ENCODE results near the gene MAN2A2. TPM values are rescaled to one million over a fixed set of nuclear protein-coding genes. Genes with fewer than 3 reads are reported as not detected.

Gene MAN2A2
- total and polyA plus RNA-seq, 9 of the 15 experiments (the other 6 are each of a cell fraction or from before 2014, with no cell fraction given) = 7.3 to 151 (median 43.4) TPM

DNA sequence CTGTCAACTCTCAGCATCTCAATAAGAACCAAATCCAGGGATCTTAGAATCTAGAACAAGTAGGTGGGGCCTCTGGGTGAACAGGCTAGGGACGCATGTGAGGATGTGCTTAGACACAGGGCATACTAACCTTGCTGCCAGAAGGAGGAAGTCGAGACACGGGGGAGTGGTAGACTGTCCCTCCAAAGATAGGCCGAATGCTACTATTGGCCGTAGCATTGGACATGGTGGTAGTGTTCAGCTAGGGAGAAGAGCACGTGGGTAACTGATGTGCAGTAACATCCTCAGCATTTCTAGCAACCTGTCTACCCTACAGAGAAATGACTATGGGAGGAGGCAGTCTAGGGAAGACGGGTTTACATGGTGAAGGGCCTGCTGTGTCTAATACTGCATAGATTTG, 67.2 kb downstream of the MAN2A2 start (continued):
- TF ChIP-seq, protein P1, sequence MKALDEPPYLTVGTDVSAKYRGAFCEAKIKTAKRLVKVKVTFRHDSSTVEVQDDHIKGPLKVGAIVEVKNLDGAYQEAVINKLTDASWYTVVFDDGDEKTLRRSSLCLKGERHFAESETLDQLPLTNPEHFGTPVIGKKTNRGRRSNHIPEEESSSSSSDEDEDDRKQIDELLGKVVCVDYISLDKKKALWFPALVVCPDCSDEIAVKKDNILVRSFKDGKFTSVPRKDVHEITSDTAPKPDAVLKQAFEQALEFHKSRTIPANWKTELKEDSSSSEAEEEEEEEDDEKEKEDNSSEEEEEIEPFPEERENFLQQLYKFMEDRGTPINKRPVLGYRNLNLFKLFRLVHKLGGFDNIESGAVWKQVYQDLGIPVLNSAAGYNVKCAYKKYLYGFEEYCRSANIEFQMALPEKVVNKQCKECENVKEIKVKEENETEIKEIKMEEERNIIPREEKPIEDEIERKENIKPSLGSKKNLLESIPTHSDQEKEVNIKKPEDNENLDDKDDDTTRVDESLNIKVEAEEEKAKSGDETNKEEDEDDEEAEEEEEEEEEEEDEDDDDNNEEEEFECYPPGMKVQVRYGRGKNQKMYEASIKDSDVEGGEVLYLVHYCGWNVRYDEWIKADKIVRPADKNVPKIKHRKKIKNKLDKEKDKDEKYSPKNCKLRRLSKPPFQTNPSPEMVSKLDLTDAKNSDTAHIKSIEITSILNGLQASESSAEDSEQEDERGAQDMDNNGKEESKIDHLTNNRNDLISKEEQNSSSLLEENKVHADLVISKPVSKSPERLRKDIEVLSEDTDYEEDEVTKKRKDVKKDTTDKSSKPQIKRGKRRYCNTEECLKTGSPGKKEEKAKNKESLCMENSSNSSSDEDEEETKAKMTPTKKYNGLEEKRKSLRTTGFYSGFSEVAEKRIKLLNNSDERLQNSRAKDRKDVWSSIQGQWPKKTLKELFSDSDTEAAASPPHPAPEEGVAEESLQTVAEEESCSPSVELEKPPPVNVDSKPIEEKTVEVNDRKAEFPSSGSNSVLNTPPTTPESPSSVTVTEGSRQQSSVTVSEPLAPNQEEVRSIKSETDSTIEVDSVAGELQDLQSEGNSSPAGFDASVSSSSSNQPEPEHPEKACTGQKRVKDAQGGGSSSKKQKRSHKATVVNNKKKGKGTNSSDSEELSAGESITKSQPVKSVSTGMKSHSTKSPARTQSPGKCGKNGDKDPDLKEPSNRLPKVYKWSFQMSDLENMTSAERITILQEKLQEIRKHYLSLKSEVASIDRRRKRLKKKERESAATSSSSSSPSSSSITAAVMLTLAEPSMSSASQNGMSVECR (CRISPR knock-in tag; IDR thresholded peaks at IDR 0.05) = no peak
- no peak for TF ChIP-seq ZNF77 (CRISPR knock-in tag; IDR thresholded peaks at IDR 0.05)
- TF ChIP-seq ZNF778 (CRISPR knock-in tag; IDR thresholded peaks at IDR 0.05) = no peak
- no peak for TF ChIP-seq SRSF1 (IDR thresholded peaks at IDR 0.05; ENCODE audit: low read depth, low read length)
- TF ChIP-seq RAD21 (CRISPR knock-in tag; conservative IDR thresholded peaks at IDR 0.05 in 1 of 2, IDR thresholded peaks at IDR 0.05 in 1 of 2) = peak; percentile 22 to 28; a peak in 2 of 4 replicates
- peak; percentile 47 for TF ChIP-seq SMAD4 (CRISPR knock-in tag; conservative IDR thresholded peaks at IDR 0.05)
- TF ChIP-seq, protein P2, sequence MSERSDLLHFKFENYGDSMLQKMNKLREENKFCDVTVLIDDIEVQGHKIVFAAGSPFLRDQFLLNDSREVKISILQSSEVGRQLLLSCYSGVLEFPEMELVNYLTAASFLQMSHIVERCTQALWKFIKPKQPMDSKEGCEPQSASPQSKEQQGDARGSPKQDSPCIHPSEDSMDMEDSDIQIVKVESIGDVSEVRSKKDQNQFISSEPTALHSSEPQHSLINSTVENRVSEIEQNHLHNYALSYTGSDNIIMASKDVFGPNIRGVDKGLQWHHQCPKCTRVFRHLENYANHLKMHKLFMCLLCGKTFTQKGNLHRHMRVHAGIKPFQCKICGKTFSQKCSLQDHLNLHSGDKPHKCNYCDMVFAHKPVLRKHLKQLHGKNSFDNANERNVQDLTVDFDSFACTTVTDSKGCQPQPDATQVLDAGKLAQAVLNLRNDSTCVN (CRISPR knock-in tag; IDR thresholded peaks at IDR 0.05) = no peak
- TF ChIP-seq ZMIZ1 (IDR thresholded peaks at IDR 0.05; ENCODE audit: low read depth in 2 of 2, low read length in 2 of 2) = no peak
- no peak for TF ChIP-seq PHF20 (IDR thresholded peaks at IDR 0.05; ENCODE audit: partially characterized antibody)
- peak; percentile 35; the same call in 1 of the 2 replicates for TF ChIP-seq L3MBTL2 (IDR thresholded peaks at IDR 0.05)
- TF ChIP-seq CBX2 (IDR thresholded peaks at IDR 0.05; ENCODE audit: insufficient read depth, low read length, poor library complexity, severe bottlenecking) = no peak
- TF ChIP-seq SUPT5H (IDR thresholded peaks at IDR 0.05) = peak; percentile 48; the same call in 1 of the 2 replicates
- TF ChIP-seq SPI1 (IDR thresholded peaks at IDR 0.05; ENCODE audit: borderline replicate concordance, low read depth, low read length) = 0 out of 2 replicates have a peak, but pooled peaks have one; percentile 48
- TF ChIP-seq EP300 (IDR thresholded peaks at IDR 0.05; ENCODE audit: low read length) = no peak
- TF ChIP-seq MCM7 (IDR thresholded peaks at IDR 0.05) = no peak
- no peak for TF ChIP-seq HDGF (IDR thresholded peaks at IDR 0.05)
